ENCODE measurements around the gene DENND1C. TPM values are rescaled to one million over a fixed set of nuclear protein-coding genes. Genes with fewer than 3 reads are reported as not detected.

DENND1C gene
- not detected in 2 replicates for total RNA-seq

GRCh38 chr19:6481541-6482342 lies at the start of gene DENND1C:
Gene DENND1C (minus strand): TSS chr19:6481787. CDS start chr19:6481695, 92 bp downstream.

GRCh38 chr19:6530386-6531162 lies 49.0 kb upstream of the DENND1C start, which contains the start of gene TNFSF9:
Gene TNFSF9 (plus strand): TSS chr19:6531026. CDS start chr19:6531037, 11 bp downstream.

GRCh38 chr19:6501740-6502648 lies 20.4 kb upstream of the DENND1C start, which contains the start of gene TUBB4A:
Gene TUBB4A (minus strand): TSS chr19:6502309. CDS start chr19:6502212, 97 bp downstream.

GRCh38 chr19:6464070-6464873 lies 17.3 kb downstream of the DENND1C start, which contains the start of gene CRB3:
Gene CRB3 (plus strand): TSS chr19:6464271. CDS start chr19:6464702, 431 bp downstream.

GRCh38 chr19:6459262-6460098 lies 22.1 kb downstream of the DENND1C start, which contains the start of gene SLC25A23:
Gene SLC25A23 (minus strand): TSS chr19:6459792. CDS start chr19:6459628, 164 bp downstream.

GRCh38 chr19:6433663-6434062 lies 47.9 kb downstream of the DENND1C start, which contains the start of gene SLC25A41:
Gene SLC25A41 (minus strand): TSS chr19:6433763. CDS start chr19:6433693, 70 bp downstream.

GRCh38 chr19:6424195-6424938 lies 57.2 kb downstream of the DENND1C start, which contains the start of gene KHSRP:
Gene KHSRP (minus strand): TSS chr19:6424811. CDS start chr19:6424701, 110 bp downstream.

Other genes starting within 250 kb of the DENND1C start
- 3.1 and 8.0 TPM in 2 replicates for gene MLLT1, start 201.8 kb downstream of the DENND1C start, total RNA-seq
- not detected in 2 replicates for gene ACER1, start 148.2 kb downstream of the DENND1C start, total RNA-seq
- 45.1 and 47.4 TPM in 2 replicates for gene CLPP, start 120.3 kb downstream of the DENND1C start, total RNA-seq
- gene ALKBH7, start 109.0 kb downstream of the DENND1C start, total RNA-seq: 15.6 and 27.5 TPM in 2 replicates
- 0.65 and 1.3 TPM in 2 replicates for gene PSPN, start 105.9 kb downstream of the DENND1C start, total RNA-seq
- gene GTF2F1, start 88.6 kb downstream of the DENND1C start, total RNA-seq: 38.4 and 51.5 TPM in 2 replicates
- 102 and 214 TPM in 2 replicates for gene KHSRP, start 57.0 kb downstream of the DENND1C start, total RNA-seq
- 0.06 TPM in 1 of 2 replicates, not detected in the other for gene SLC25A41, start 48.0 kb downstream of the DENND1C start, total RNA-seq
- 8.9 and 25.6 TPM in 2 replicates for gene SLC25A23, start 22.0 kb downstream of the DENND1C start, total RNA-seq
- gene CRB3, start 17.5 kb downstream of the DENND1C start, total RNA-seq: not detected in 2 replicates
- gene TUBB4A, start 20.5 kb upstream of the DENND1C start, total RNA-seq: not detected in 2 replicates
- 0.32 and 0.69 TPM in 2 replicates for gene TNFSF9, start 49.2 kb upstream of the DENND1C start, total RNA-seq
- gene CD70, start 109.4 kb upstream of the DENND1C start, total RNA-seq: 0.25 TPM in 1 of 2 replicates, not detected in the other
- not detected in 2 replicates for gene TNFSF14, start 188.4 kb upstream of the DENND1C start, total RNA-seq
- under 0.01 and 4.5 TPM in 2 replicates for gene C3, start 238.9 kb upstream of the DENND1C start, total RNA-seq